GM19099 (cell line): ENCODE data around the gene DYNC1LI1.
A peak's percentile ranks its signal among the peaks of the same experiment; 100 is the strongest.

ENCODE experiments used
- POLR2A ChIP-seq: IDR thresholded peaks from 3 replicates; pipeline ENCODE4 v1.6.1; 2011; ENCODE audit warnings: low read depth; ENCODE audit not compliant: insufficient read length; ENCODE audit errors: extremely low read depth

DYNC1LI1 gene

DNA sequence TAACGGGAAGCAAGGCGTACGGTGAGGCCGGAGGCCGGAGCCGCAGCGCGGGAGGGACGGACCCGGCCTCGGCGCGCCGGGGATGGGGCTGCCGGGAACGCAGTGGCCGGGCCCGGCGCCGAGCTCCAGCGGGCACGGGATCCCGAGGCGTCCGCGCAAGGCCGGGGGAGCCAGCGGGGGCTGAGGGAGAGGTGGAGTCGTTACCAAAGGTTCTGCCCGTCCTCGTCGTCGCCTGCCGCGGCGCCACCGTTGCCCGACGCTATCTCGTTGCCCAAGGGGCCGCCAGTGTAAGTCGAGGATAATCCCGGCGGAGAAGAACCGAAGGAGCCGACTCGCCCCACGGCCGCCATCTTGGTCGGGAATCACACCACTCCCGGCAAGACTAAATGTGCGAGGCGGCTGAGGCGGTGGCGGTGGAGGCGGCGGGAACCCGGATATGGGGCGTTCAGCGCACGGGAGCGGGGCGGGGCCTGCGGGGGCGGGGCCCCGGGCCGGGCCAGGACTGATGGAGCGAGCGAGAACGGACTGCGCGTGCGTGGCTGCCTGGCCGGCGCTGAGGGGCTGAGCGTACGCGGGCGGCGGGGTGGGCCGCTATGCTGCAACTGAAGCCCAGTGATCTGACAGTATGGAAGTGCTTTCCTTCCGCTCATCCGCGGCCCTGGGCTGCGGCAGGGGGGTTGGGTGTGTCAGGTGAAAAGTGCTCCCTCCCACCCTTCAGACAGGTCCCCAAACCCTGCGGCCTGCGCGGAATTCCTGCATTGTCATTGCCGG lies at the start of gene DYNC1LI1:
TSS of gene DYNC1LI1 (minus strand) at position 438 of the 771 bp plus-strand sequence. CDS start at position 350, 88 bp downstream.
- peak; percentile 93 for TF ChIP-seq POLR2A

DNA sequence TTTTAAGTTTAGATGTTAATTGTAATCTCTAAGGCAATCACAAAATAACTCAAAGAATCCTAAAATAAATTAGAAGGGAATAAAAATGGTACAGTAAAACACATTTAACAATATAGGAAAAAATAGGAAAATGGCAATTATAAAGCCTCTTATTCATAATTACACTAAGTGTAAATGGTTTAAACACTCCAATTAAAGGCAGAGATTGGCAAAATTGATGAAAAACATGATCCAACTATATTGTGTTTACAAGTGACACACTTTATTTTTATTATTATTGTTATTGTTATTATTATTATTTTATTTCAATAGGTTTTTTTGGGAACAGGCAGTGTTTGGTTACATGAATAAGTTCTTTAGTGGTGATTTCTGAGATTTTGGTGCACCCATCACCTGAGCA lies 48.7 kb upstream of the DYNC1LI1 start:
- TF ChIP-seq POLR2A = no peak

- TF ChIP-seq POLR2A = no peak
These were observed 45.8 kb upstream of the DYNC1LI1 start for GRCh38 chr3:32616267-32616962.

GRCh38 chr3:32614956-32615355 lies 44.3 kb upstream of the DYNC1LI1 start:
- no peak for TF ChIP-seq POLR2A

DNA sequence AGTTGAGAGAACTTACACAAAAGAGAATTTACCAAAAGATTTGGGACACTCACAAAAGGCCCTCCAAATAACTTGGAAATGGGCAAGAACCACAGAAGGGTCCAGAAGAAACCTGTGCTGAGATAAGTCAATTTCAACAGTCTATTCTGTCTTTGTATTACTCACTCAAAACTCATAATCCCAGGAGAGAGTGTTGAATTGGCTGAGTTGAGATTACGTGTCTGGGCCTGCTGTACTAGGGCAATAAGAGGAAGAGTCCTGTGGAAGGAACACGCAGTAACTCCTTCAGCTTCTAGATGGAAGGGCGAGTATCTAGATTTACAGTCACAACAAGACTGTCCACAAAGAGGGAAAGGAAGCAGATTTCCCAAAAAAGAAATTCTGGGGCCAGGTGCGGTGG lies 42.5 kb upstream of the DYNC1LI1 start:
- no peak for TF ChIP-seq POLR2A

DNA sequence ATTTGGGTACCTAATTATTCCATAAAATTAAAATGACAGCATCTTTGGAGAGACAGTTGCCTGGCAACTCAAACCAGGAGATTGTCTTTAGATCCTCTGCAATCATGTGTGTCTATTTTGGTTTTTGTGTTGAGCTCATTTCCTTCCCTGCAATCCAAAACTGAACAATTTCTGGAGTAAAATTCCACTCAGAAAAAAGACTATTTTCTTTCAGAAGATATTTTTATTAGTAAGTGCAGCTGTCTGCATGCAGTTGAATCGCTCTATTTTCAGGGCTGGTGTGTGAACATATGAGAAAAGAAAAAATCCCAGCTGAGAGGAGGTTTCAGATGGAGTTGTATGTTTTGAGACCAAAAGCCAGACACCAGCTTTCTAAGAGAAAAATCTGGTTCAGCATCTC lies 41.9 kb upstream of the DYNC1LI1 start:
- no peak for TF ChIP-seq POLR2A

DNA sequence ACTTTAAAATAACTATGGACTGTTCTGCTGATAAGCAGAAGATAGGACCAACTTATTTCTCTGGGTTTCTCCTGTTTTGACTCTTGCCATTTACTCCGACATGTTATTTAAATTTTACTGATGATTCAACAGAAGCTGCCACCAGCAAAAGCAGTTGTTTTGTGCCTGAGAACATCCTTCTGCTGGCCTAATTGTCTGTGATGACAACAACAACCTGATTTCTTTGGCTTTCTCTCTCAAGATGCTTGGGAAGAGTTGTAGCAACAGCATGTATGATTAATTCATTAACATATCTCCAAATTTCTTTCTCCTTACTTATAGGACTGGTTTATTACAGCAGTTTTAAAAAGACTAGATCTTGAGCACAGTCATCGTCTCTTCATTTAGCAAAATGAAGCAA lies 36.9 kb upstream of the DYNC1LI1 start:
- TF ChIP-seq POLR2A = no peak

- no peak for TF ChIP-seq POLR2A
These were observed 36.3 kb upstream of the DYNC1LI1 start for GRCh38 chr3:32606960-32607359.

- TF ChIP-seq POLR2A = no peak
These were observed 35.6 kb upstream of the DYNC1LI1 start for GRCh38 chr3:32606277-32606676.

GRCh38 chr3:32603064-32603463 lies 32.4 kb upstream of the DYNC1LI1 start:
- TF ChIP-seq POLR2A = no peak

DNA sequence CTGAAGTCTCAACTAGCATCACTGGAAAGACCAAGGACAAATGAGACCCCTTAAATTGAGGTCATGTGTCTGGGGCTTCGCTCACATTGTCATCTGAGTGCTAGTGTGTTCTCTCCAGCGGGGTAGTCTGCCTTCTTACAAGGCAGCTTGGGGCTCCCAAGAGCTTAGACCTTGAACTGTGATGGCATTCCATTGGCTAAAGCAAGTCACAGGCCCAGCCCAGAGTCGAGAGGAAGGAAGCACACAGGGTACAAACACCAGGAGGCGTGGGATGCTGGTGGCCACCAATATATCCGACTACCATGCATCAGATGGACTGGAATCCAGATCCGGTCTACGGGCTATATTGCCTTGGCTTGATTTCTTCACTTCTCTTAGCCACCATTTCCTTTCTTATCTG lies 31.5 kb upstream of the DYNC1LI1 start:
- TF ChIP-seq POLR2A = no peak

GRCh38 chr3:32601722-32602121 lies 31.1 kb upstream of the DYNC1LI1 start:
- TF ChIP-seq POLR2A = no peak

DNA sequence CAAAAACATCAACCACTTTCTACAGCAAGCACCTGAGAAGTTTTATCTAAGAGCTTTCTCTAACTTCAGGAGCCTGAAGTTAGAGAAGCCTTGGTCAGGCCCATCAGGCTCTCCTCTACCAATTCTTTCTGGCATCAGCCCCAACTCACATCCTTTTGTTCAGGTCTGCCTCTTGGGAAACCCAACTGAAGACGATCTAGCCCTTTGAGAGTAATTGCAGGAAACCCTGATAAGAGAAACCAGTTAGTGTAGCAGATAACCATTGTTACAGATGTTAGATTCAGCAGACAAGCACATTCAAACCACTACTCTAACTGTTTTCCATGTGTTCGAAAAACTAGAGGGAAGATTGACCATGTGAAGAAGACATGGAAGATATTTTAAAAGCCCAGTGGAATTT lies 27.0 kb upstream of the DYNC1LI1 start:
- TF ChIP-seq POLR2A = no peak

DNA sequence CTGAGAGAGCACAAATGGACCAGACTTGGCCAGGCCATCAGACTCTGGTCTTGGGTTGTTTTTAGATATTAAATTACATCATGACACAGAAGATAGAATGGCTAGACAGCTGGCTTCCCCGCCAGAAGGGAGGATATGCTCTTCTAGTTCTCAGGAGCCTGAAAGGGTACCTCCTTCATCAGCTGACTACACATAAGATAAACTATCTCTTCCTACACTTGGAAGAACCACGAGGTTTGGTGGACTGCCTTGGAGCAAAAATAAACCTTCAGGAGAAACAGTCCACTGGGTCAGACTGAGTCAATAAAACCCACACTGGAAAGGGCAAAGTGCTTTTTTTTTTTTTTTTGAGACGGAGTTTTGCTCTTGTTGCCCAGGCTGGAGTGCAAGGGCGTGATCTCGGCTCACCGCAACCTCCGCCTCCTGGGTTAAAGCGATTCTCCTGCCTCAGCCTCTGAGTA lies 26.3 kb upstream of the DYNC1LI1 start:
- no peak for TF ChIP-seq POLR2A

DNA sequence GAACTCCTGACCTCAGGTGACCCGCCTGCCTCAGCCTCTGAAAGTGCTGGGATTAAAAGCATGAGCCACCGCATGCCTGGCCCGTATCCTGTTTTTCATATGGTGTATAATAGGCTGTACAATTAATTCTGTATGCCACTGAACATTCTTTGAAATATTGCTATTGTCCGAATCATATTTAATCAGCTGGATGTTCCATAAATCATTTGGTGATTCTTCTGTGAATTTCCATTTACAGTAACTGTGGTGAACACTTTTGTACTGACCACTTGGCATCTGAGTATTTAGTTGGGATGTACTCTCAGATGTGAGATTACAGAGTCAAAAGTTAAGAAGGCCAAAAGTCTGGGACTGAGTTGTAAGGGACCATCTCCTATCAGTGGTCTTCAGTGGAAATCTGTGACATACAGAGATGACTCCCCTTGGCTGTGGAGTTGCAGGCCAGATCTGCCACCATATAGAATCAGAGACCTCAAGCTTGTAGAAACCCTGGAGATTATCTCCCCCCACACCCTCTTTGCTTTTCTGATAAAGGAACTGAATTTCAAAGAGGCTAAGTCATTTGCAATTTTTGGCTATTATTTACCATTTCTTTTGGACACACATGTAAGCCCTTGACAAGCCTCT lies 25.7 kb upstream of the DYNC1LI1 start:
- TF ChIP-seq POLR2A = no peak

DNA sequence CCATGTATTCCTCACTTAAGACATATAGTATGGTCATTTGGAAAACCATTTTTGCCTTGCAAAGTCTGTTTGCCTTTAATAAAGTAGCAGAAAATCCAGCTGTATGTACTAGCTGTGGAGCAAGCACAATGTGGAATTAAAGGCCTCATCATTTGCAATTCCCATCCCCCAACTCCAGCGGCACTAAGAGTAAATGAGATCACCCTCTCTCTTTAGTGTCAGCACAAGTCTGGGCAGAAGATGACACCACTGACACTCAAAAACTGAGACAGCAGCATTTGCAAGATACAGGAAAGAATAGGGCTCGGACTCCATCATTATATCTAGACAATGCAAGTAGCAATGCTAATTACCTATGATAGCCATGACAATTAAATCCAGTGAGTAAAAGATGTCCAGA lies 24.7 kb upstream of the DYNC1LI1 start:
- TF ChIP-seq POLR2A = no peak
